Mesendoderm (in vitro differentiated cells): ENCODE measurements around the gene ALOX5. TPM values are rescaled to one million over a fixed set of nuclear protein-coding genes. Genes with fewer than 3 reads are reported as not detected.
"Not testable (repeated sequence)": the region's sequence is repeated elsewhere in the genome, so short reads cannot be mapped to it uniquely, and the experiment has no call there.

Experiments used
- DNase-seq: peaks from one replicate; pipeline ENCODE4 v3.0.0; 2013
- H2AK5ac ChIP-seq: 2 replicates; pipeline ENCODE4 v1.6.1; 2013; ENCODE audit warnings: low read length, inconsistent platforms
- H2BK120ac ChIP-seq: 2 replicates; pipeline ENCODE4 v1.6.1; 2013; ENCODE audit warnings: low read depth, mild to moderate bottlenecking, low read length, moderate library complexity, mixed read lengths
- H2BK15ac ChIP-seq: replicated peaks from 2 replicates; pipeline ENCODE4 v1.6.1; 2013; ENCODE audit warnings: low read depth, mild to moderate bottlenecking, moderate library complexity
- H2BK5ac ChIP-seq: 2 replicates; pipeline ENCODE4 v1.6.1; 2013; ENCODE audit warnings: low read length, inconsistent platforms
- H3K18ac ChIP-seq: 2 replicates; pipeline ENCODE4 v1.6.1; 2013; ENCODE audit warnings: mild to moderate bottlenecking, low read length, mixed read lengths
- H3K23ac ChIP-seq: one replicate; pipeline ENCODE4 v1.6.1; 2013; ENCODE audit warnings: low read length
- H3K27ac ChIP-seq: 2 replicates; pipeline ENCODE4 v1.5.1; 2013; ENCODE audit warnings: low read depth, mild to moderate bottlenecking, inconsistent platforms, low read length, moderate library complexity
- H3K27me3 ChIP-seq: 2 replicates; pipeline ENCODE4 v1.6.1; 2013; ENCODE audit warnings: low read length, control low read depth, mild to moderate bottlenecking, inconsistent platforms; ENCODE audit not compliant: insufficient read depth, poor library complexity
- H3K36me3 ChIP-seq: 2 replicates; pipeline ENCODE4 v1.6.1; 2013; ENCODE audit warnings: low read length, inconsistent platforms; ENCODE audit not compliant: control insufficient read depth, insufficient read depth
- H3K4ac ChIP-seq: one replicate; pipeline ENCODE4 v1.6.1; 2013; ENCODE audit warnings: low read depth, mild to moderate bottlenecking, low read length, moderate library complexity
- H3K4me1 ChIP-seq: 2 replicates; pipeline ENCODE4 v1.6.1; 2013; ENCODE audit warnings: low read depth, low read length, inconsistent platforms; ENCODE audit not compliant: control insufficient read depth
- H3K4me2 ChIP-seq: 2 replicates; pipeline ENCODE4 v1.6.1; 2013; ENCODE audit warnings: low read length
- H3K4me3 ChIP-seq: 2 replicates; pipeline ENCODE4 v1.5.1; 2013; ENCODE audit warnings: mild to moderate bottlenecking, low read length
- H3K56ac ChIP-seq: one replicate; pipeline ENCODE4 v1.6.1; 2013; ENCODE audit warnings: low read length
- H3K79me1 ChIP-seq: 2 replicates; pipeline ENCODE4 v1.6.1; 2013; ENCODE audit warnings: low read length, inconsistent platforms
- H3K79me2 ChIP-seq: 2 replicates; pipeline ENCODE4 v1.6.1; 2013; ENCODE audit warnings: mild to moderate bottlenecking, low read length; ENCODE audit not compliant: control insufficient read depth, insufficient read depth
- H3K9ac ChIP-seq: 2 replicates; pipeline ENCODE4 v1.6.1; 2013; ENCODE audit warnings: low read length, inconsistent platforms
- H4K5ac ChIP-seq: one replicate; pipeline ENCODE4 v1.6.1; 2013; ENCODE audit warnings: low read length
- H4K8ac ChIP-seq: one replicate; pipeline ENCODE4 v1.6.1; 2013; ENCODE audit warnings: low read depth, mild to moderate bottlenecking, control low read depth, low read length, moderate library complexity
- WGBS: extraction: QIAGEN DNeasy Blood & Tissue Kit; methylation state at CpG from one replicate; pipeline ENCODE4 v1.1.7; 2013; ENCODE audit warnings: low lambda C conversion rate, missing lambda C conversion rate; ENCODE audit not compliant: insufficient coverage; ENCODE audit errors: extremely low coverage; 5-methylcytosine and 5-hydroxymethylcytosine counted together
- polyA plus RNA-seq, 2 experiments: library from polyadenylated mRNA; stranded (reverse); fragments of 200-250 nt; gene quantifications; one replicate each; pipeline ENCODE4 v1.2.3, GENCODE V29; 2013

The ALOX5 gene
- polyA plus RNA-seq (2013, experiment 1 of 2), result 0.62 TPM
- polyA plus RNA-seq (2013, experiment 2 of 2), result 0.43 TPM

- H3K4ac ChIP-seq, result no peak within 1 kb of the TSS
- no peak within 1 kb of the TSS for H4K8ac ChIP-seq
- H3K27me3 ChIP-seq, result peaks cover 3% of the 10 kb centered on the region
- peak within 1 kb of the TSS; percentile 0 for H3K4me3 ChIP-seq
- no peaks in the 10 kb centered on the region for H3K36me3 ChIP-seq
- H3K27ac ChIP-seq, result no peak within 1 kb of the TSS
- no peak within 1 kb of the TSS for H3K23ac ChIP-seq
- no peak within 1 kb of the TSS for H4K5ac ChIP-seq
- no peaks in the 10 kb centered on the region for H3K79me2 ChIP-seq
- peaks cover 4% of the 10 kb centered on the region for H3K4me1 ChIP-seq
- no peaks in the 10 kb centered on the region for H3K79me1 ChIP-seq
- H2BK120ac ChIP-seq, result no peak within 1 kb of the TSS
- H3K56ac ChIP-seq, result peak within 1 kb of the TSS; percentile 73
- no peak within 1 kb of the TSS for H2BK5ac ChIP-seq
- H2AK5ac ChIP-seq, result no peak within 1 kb of the TSS
- H3K9ac ChIP-seq, result peak within 1 kb of the TSS; percentile 33
- no peak within 1 kb of the TSS for H3K18ac ChIP-seq
- no peak within 1 kb of the TSS for H2BK15ac ChIP-seq
- H3K4me2 ChIP-seq, result peak within 1 kb of the TSS; percentile 60
- peak; percentile 66 for DNase-seq
- no CpG with 5 or more reads among the region's 59 CpGs for WGBS
Measured at GRCh38 chr10:45373576-45374349, at the start of gene ALOX5. ALOX5 (plus strand) TSS chr10:45374216; CDS start chr10:45374280, 64 bp downstream.

GRCh38 chr10:45325116-45325515 is 48.9 kb upstream of the ALOX5 start:
- H2BK5ac ChIP-seq, result no peak overlapping the region

DNA sequence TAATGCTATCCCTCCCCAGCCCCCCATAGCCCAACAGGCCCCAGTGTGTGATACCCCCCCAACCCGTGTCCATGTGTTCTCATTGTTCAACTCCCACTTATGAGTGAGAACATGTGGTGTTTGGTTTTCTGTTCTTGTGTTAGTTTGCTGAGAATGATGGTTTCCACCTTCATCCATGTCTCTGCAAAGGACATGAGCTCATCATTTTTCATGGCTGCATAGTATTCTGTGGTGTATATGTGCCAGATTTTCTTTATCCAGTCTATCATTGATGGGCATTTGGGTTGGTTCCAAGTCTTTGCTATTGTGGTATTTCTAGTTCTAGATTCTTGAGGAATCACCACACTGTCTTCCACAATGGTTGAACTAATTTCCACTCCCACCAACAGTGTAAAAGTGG is 47.2 kb upstream of the ALOX5 start:
- not testable (repeated sequence) for DNase-seq, H3K4me1 ChIP-seq, H3K27me3 ChIP-seq, H3K79me2 ChIP-seq, H2AK5ac ChIP-seq, H3K9ac ChIP-seq, H3K23ac ChIP-seq, H3K36me3 ChIP-seq, H4K5ac ChIP-seq, H2BK15ac ChIP-seq, H4K8ac ChIP-seq, H3K4me3 ChIP-seq, H3K18ac ChIP-seq, H3K4me2 ChIP-seq, H3K27ac ChIP-seq, H3K56ac ChIP-seq, H2BK120ac ChIP-seq, H3K79me1 ChIP-seq, H2BK5ac ChIP-seq, H3K4ac ChIP-seq
- no CpG with 5 or more reads among the region's 1 CpG for WGBS

More at GRCh38 chr10:45325116-45325515, 48.9 kb upstream of the ALOX5 start:
- Histone ChIP-seq H3K4ac (no peak overlapping the region), H4K8ac (no peak overlapping the region), H3K79me2 (no peaks in the 10 kb centered on the region), H3K27me3 (no peaks in the 10 kb centered on the region), H3K4me1 (no peaks in the 10 kb centered on the region), H3K79me1 (no peaks in the 10 kb centered on the region), H3K18ac (no peak overlapping the region), H2BK120ac (no peak overlapping the region), H3K56ac (no peak overlapping the region), H3K36me3 (no peaks in the 10 kb centered on the region), H2AK5ac (no peak overlapping the region), H3K23ac (no peak overlapping the region), H3K27ac (no peak overlapping the region), H4K5ac (no peak overlapping the region), H3K9ac (no peak overlapping the region), H3K4me2 (no peak overlapping the region), H2BK15ac (no peak overlapping the region), H3K4me3 (no peak overlapping the region)
- DNase-seq, result no peak
- no CpG with 5 or more reads among the region's 1 CpG for WGBS

DNA sequence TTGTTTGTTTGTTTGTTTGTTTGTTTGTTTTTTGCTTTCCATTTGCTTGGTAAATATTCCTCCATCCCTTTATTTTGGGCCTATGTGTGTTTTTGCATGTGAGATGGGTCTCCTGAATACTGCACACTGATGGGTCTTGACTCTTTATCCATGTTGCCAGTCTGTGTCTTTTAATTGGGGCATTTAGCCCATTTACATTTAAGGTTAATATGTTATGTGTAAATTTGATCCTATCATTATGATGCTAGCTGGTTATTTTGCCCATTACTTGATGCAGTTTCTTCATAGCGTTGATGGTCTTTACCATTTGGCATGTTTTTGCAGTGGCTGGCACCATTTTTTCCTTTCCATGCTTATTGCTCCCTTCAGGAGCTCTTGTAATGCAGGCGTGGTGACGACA is 42.2 kb upstream of the ALOX5 start:
- not testable (repeated sequence) for DNase-seq, H3K18ac ChIP-seq, H2BK120ac ChIP-seq, H3K23ac ChIP-seq, H2AK5ac ChIP-seq, H2BK5ac ChIP-seq, H4K8ac ChIP-seq, H3K36me3 ChIP-seq, H3K4ac ChIP-seq, H3K4me1 ChIP-seq, H3K79me1 ChIP-seq, H3K79me2 ChIP-seq, H3K4me3 ChIP-seq, H4K5ac ChIP-seq, H3K27me3 ChIP-seq, H3K27ac ChIP-seq, H3K9ac ChIP-seq, H3K56ac ChIP-seq, H2BK15ac ChIP-seq, H3K4me2 ChIP-seq
- WGBS, result no CpG with 5 or more reads among the region's 3 CpGs

- no peaks in the 10 kb centered on the region for H3K36me3 ChIP-seq
- no peaks in the 10 kb centered on the region for H3K79me1 ChIP-seq
- no peak overlapping the region for H3K18ac ChIP-seq
- H3K79me2 ChIP-seq, result no peaks in the 10 kb centered on the region
- H3K56ac ChIP-seq, result no peak overlapping the region
- no peak overlapping the region for H2BK120ac ChIP-seq
- no peak overlapping the region for H3K9ac ChIP-seq
- no CpG with 5 or more reads among the region's 1 CpG for WGBS
- H3K27ac ChIP-seq, result no peak overlapping the region
- DNase-seq, result no peak
- no peak overlapping the region for H2AK5ac ChIP-seq
- no peaks in the 10 kb centered on the region for H3K27me3 ChIP-seq
- no peak overlapping the region for H3K4ac ChIP-seq
- no peak overlapping the region for H3K4me3 ChIP-seq
- no peak overlapping the region for H4K8ac ChIP-seq
- no peak overlapping the region for H4K5ac ChIP-seq
- no peak overlapping the region for H2BK15ac ChIP-seq
- no peak overlapping the region for H3K23ac ChIP-seq
- no peak overlapping the region for H3K4me2 ChIP-seq
- no peak overlapping the region for H2BK5ac ChIP-seq
- H3K4me1 ChIP-seq, result no peaks in the 10 kb centered on the region
Measured at GRCh38 chr10:45339894-45340293, 34.1 kb upstream of the ALOX5 start.

DNA sequence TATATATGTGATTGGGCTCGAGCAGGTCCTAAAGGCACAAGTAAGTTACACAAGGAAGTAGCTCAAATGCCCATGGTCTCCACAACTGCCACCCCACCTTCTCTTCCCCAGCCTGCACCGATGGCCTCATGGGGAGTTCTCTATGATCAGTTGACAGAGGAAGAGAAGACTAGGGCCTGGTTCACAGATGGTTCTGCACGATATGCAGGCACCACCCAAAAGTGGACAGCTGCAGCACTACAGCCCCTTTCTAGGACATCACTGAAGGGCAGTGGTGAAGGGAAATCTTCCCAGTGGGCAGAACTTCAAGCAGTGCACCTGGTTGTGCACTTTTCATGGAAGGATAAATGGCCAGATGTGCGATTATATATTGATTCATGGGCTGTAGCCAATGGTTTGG is 33.6 kb upstream of the ALOX5 start:
- H3K56ac ChIP-seq, H2BK120ac ChIP-seq, H2BK5ac ChIP-seq, H3K4me1 ChIP-seq, H3K4me2 ChIP-seq, H3K36me3 ChIP-seq, H3K79me2 ChIP-seq, H4K8ac ChIP-seq, H4K5ac ChIP-seq, H3K27me3 ChIP-seq, H2AK5ac ChIP-seq, H3K4me3 ChIP-seq, H3K27ac ChIP-seq, DNase-seq, H3K9ac ChIP-seq, H3K18ac ChIP-seq, H2BK15ac ChIP-seq, H3K23ac ChIP-seq, H3K4ac ChIP-seq, H3K79me1 ChIP-seq: not testable (repeated sequence)
- WGBS, result no CpG with 5 or more reads among the region's 4 CpGs
